ENCODE data around the gene NELL2.

Gene NELL2

GRCh38 chr12:44842669-44843068 lies 33.4 kb downstream of the NELL2 start:
- H3K27me3 ChIP-seq (ENCODE audit: control insufficient read depth in 1 of 2, insufficient read depth in 1 of 2, low read length in 2 of 2): no peaks in the 10 kb centered on the region
- H3K27ac ChIP-seq (ENCODE audit: low read length, poor library complexity, severe bottlenecking): no peak overlapping the region
- no peak overlapping the region for H2AFZ ChIP-seq (ENCODE audit: low read depth, low read length)
- H3K4me1 ChIP-seq (ENCODE audit: control insufficient read depth, insufficient read depth, low read depth, low read length): no peaks in the 10 kb centered on the region
- H2AK5ac ChIP-seq (ENCODE audit: low read length, severe bottlenecking): no peak overlapping the region
- H2BK120ac ChIP-seq (ENCODE audit: low read depth, low read length): no peak overlapping the region
- H3K23ac ChIP-seq (ENCODE audit: low read length in 2 of 2): no peak overlapping the region
- no peak overlapping the region for H2BK15ac ChIP-seq (ENCODE audit: low read depth, poor library complexity, severe bottlenecking)
- no peak overlapping the region for H3K14ac ChIP-seq (ENCODE audit: low read length in 2 of 2)
- DNase-seq: no peak
- H3K4ac ChIP-seq (ENCODE audit: low read depth in 1 of 2, low read length in 2 of 2): no peak overlapping the region
- H3K36me3 ChIP-seq (ENCODE audit: control insufficient read depth in 1 of 2, insufficient read depth in 2 of 2, low read depth in 1 of 2, low read length in 2 of 2): no peaks in the 10 kb centered on the region
- H3K18ac ChIP-seq (ENCODE audit: low read depth in 1 of 2, low read length in 2 of 2): no peak overlapping the region
- H3K4me3 ChIP-seq (ENCODE audit: insufficient read depth in 1 of 2, low read depth in 1 of 2, low read length in 2 of 2): no peak overlapping the region
- no peak overlapping the region for H4K8ac ChIP-seq (ENCODE audit: low read length)
- H3K9ac ChIP-seq (ENCODE audit: low read length): no peak overlapping the region
- H2BK12ac ChIP-seq (ENCODE audit: low read length in 2 of 2): no peak overlapping the region
- H4K91ac ChIP-seq (ENCODE audit: low read length): no peak overlapping the region
- H2BK5ac ChIP-seq (ENCODE audit: low read depth, low read length, poor library complexity, severe bottlenecking): no peak overlapping the region
- 83% methylated on average over 2 of the region's 4 CpGs for WGBS
- no peak overlapping the region for H3K4me2 ChIP-seq (ENCODE audit: low read length, poor library complexity, severe bottlenecking)
- no peaks in the 10 kb centered on the region for H3K9me3 ChIP-seq (ENCODE audit: control insufficient read depth, low read length)
- H3K79me1 ChIP-seq (replicated peaks; ENCODE audit: low read length, poor library complexity, severe bottlenecking): no peaks in the 10 kb centered on the region

GRCh38 chr12:44839785-44840184 lies 36.3 kb downstream of the NELL2 start:
- Histone ChIP-seq H3K27ac (ENCODE audit: low read length, poor library complexity, severe bottlenecking) (no peak overlapping the region), H3K9me3 (ENCODE audit: control insufficient read depth, low read length) (no peaks in the 10 kb centered on the region), H2BK15ac (ENCODE audit: low read depth, poor library complexity, severe bottlenecking) (no peak overlapping the region), H2BK120ac (ENCODE audit: low read depth, low read length) (no peak overlapping the region), H2AK5ac (ENCODE audit: low read length, severe bottlenecking) (no peak overlapping the region), H3K27me3 (ENCODE audit: control insufficient read depth in 1 of 2, insufficient read depth in 1 of 2, low read length in 2 of 2) (no peaks in the 10 kb centered on the region), H2BK5ac (ENCODE audit: low read depth, low read length, poor library complexity, severe bottlenecking) (no peak overlapping the region), H4K8ac (ENCODE audit: low read length) (no peak overlapping the region), H3K14ac (ENCODE audit: low read length in 2 of 2) (no peak overlapping the region), H3K4me2 (ENCODE audit: low read length, poor library complexity, severe bottlenecking) (no peak overlapping the region), H3K23ac (ENCODE audit: low read length in 2 of 2) (no peak overlapping the region), H3K18ac (ENCODE audit: low read depth in 1 of 2, low read length in 2 of 2) (no peak overlapping the region), H3K36me3 (ENCODE audit: control insufficient read depth in 1 of 2, insufficient read depth in 2 of 2, low read depth in 1 of 2, low read length in 2 of 2) (no peaks in the 10 kb centered on the region), H3K4me1 (ENCODE audit: control insufficient read depth, insufficient read depth, low read depth, low read length) (no peaks in the 10 kb centered on the region), H3K9ac (ENCODE audit: low read length) (no peak overlapping the region), H3K4me3 (ENCODE audit: insufficient read depth in 1 of 2, low read depth in 1 of 2, low read length in 2 of 2) (no peak overlapping the region), H3K4ac (ENCODE audit: low read depth in 1 of 2, low read length in 2 of 2) (no peak overlapping the region), H2BK12ac (ENCODE audit: low read length in 2 of 2) (no peak overlapping the region), H4K91ac (ENCODE audit: low read length) (no peak overlapping the region), H3K79me1 (replicated peaks; ENCODE audit: low read length, poor library complexity, severe bottlenecking) (no peaks in the 10 kb centered on the region), H2AFZ (ENCODE audit: low read depth, low read length) (no peak overlapping the region)
- WGBS: 88% methylated on average over 2 of the region's 2 CpGs
- DNase-seq: no peak

GRCh38 chr12:44837114-44837755 lies 38.9 kb downstream of the NELL2 start:
- Histone ChIP-seq H2BK5ac (ENCODE audit: low read depth, low read length, poor library complexity, severe bottlenecking) (no peak overlapping the region), H3K4me2 (ENCODE audit: low read length, poor library complexity, severe bottlenecking) (no peak overlapping the region), H2AFZ (ENCODE audit: low read depth, low read length) (no peak overlapping the region), H3K23ac (ENCODE audit: low read length in 2 of 2) (no peak overlapping the region), H3K4ac (ENCODE audit: low read depth in 1 of 2, low read length in 2 of 2) (no peak overlapping the region), H3K14ac (ENCODE audit: low read length in 2 of 2) (no peak overlapping the region), H4K91ac (ENCODE audit: low read length) (no peak overlapping the region), H3K9ac (ENCODE audit: low read length) (no peak overlapping the region), H3K27me3 (ENCODE audit: control insufficient read depth in 1 of 2, insufficient read depth in 1 of 2, low read length in 2 of 2) (no peaks in the 10 kb centered on the region), H2BK120ac (ENCODE audit: low read depth, low read length) (no peak overlapping the region), H3K27ac (ENCODE audit: low read length, poor library complexity, severe bottlenecking) (no peak overlapping the region), H3K36me3 (ENCODE audit: control insufficient read depth in 1 of 2, insufficient read depth in 2 of 2, low read depth in 1 of 2, low read length in 2 of 2) (no peaks in the 10 kb centered on the region), H3K4me3 (ENCODE audit: insufficient read depth in 1 of 2, low read depth in 1 of 2, low read length in 2 of 2) (no peak overlapping the region), H2AK5ac (ENCODE audit: low read length, severe bottlenecking) (no peak overlapping the region), H3K79me1 (replicated peaks; ENCODE audit: low read length, poor library complexity, severe bottlenecking) (no peaks in the 10 kb centered on the region), H2BK15ac (ENCODE audit: low read depth, poor library complexity, severe bottlenecking) (no peak overlapping the region), H3K9me3 (ENCODE audit: control insufficient read depth, low read length) (no peaks in the 10 kb centered on the region), H4K8ac (ENCODE audit: low read length) (no peak overlapping the region), H2BK12ac (ENCODE audit: low read length in 2 of 2) (no peak overlapping the region), H3K4me1 (ENCODE audit: control insufficient read depth, insufficient read depth, low read depth, low read length) (no peaks in the 10 kb centered on the region), H3K18ac (ENCODE audit: low read depth in 1 of 2, low read length in 2 of 2) (no peak overlapping the region)
- 64% methylated on average over 5 of the region's 5 CpGs for WGBS
- DNase-seq: no peak

GRCh38 chr12:44835641-44836379 lies 40.3 kb downstream of the NELL2 start:
- no peak overlapping the region for H3K23ac ChIP-seq (ENCODE audit: low read length in 2 of 2)
- 82% methylated on average over 4 of the region's 5 CpGs for WGBS
- H3K79me1 ChIP-seq (replicated peaks; ENCODE audit: low read length, poor library complexity, severe bottlenecking): no peaks in the 10 kb centered on the region
- no peak overlapping the region for H2BK120ac ChIP-seq (ENCODE audit: low read depth, low read length)
- no peak overlapping the region for H3K9ac ChIP-seq (ENCODE audit: low read length)
- H4K91ac ChIP-seq (ENCODE audit: low read length): no peak overlapping the region
- no peaks in the 10 kb centered on the region for H3K36me3 ChIP-seq (ENCODE audit: control insufficient read depth in 1 of 2, insufficient read depth in 2 of 2, low read depth in 1 of 2, low read length in 2 of 2)
- no peak overlapping the region for H2AFZ ChIP-seq (ENCODE audit: low read depth, low read length)
- no peak overlapping the region for H3K18ac ChIP-seq (ENCODE audit: low read depth in 1 of 2, low read length in 2 of 2)
- H3K4me2 ChIP-seq (ENCODE audit: low read length, poor library complexity, severe bottlenecking): no peak overlapping the region
- H3K4me1 ChIP-seq (ENCODE audit: control insufficient read depth, insufficient read depth, low read depth, low read length): no peaks in the 10 kb centered on the region
- no peaks in the 10 kb centered on the region for H3K9me3 ChIP-seq (ENCODE audit: control insufficient read depth, low read length)
- no peak overlapping the region for H2BK12ac ChIP-seq (ENCODE audit: low read length in 2 of 2)
- no peak for DNase-seq
- H3K27me3 ChIP-seq (ENCODE audit: control insufficient read depth in 1 of 2, insufficient read depth in 1 of 2, low read length in 2 of 2): no peaks in the 10 kb centered on the region
- H2AK5ac ChIP-seq (ENCODE audit: low read length, severe bottlenecking): no peak overlapping the region
- H2BK15ac ChIP-seq (ENCODE audit: low read depth, poor library complexity, severe bottlenecking): no peak overlapping the region
- no peak overlapping the region for H3K14ac ChIP-seq (ENCODE audit: low read length in 2 of 2)
- no peak overlapping the region for H4K8ac ChIP-seq (ENCODE audit: low read length)
- no peak overlapping the region for H3K4me3 ChIP-seq (ENCODE audit: insufficient read depth in 1 of 2, low read depth in 1 of 2, low read length in 2 of 2)
- H3K27ac ChIP-seq (ENCODE audit: low read length, poor library complexity, severe bottlenecking): no peak overlapping the region
- no peak overlapping the region for H2BK5ac ChIP-seq (ENCODE audit: low read depth, low read length, poor library complexity, severe bottlenecking)
- H3K4ac ChIP-seq (ENCODE audit: low read depth in 1 of 2, low read length in 2 of 2): no peak overlapping the region

Data from mesenchymal stem cell (in vitro differentiated cells and primary cell).